GM21447 (cell line): ENCODE results near the gene LITAFD.
A peak's percentile ranks its signal among the peaks of the same experiment; 100 is the strongest.

Source experiments
- ATAC-seq: cut with Tn5 transposase; IDR thresholded peaks from one replicate; pipeline ENCODE4 v1.9.1; 2021; ENCODE audit not compliant: unreplicated experiment

Gene LITAFD

GRCh38 chr16:8919089-8919933 lies 37.2 kb downstream of the LITAFD start:
- no peak for ATAC-seq

GRCh38 chr16:8919934-8920462 lies 37.8 kb downstream of the LITAFD start:
- no peak for ATAC-seq

- ATAC-seq = no peak
Measured at GRCh38 chr16:8920645-8921346, 38.6 kb downstream of the LITAFD start.

- no peak for ATAC-seq
Measured at GRCh38 chr16:8921347-8921984, 39.3 kb downstream of the LITAFD start.

- no peak for ATAC-seq
Measured at GRCh38 chr16:8923199-8923598, 41.0 kb downstream of the LITAFD start.

GRCh38 chr16:8924214-8924613 lies 42.1 kb downstream of the LITAFD start:
- ATAC-seq = no peak

GRCh38 chr16:8925455-8925854 lies 43.3 kb downstream of the LITAFD start:
- ATAC-seq = no peak

- no peak for ATAC-seq
Measured at GRCh38 chr16:8926827-8927226, 44.7 kb downstream of the LITAFD start.

- no peak for ATAC-seq
Measured at GRCh38 chr16:8928467-8928957, 46.4 kb downstream of the LITAFD start.

GRCh38 chr16:8929086-8929748 lies 47.1 kb downstream of the LITAFD start:
- ATAC-seq = peak; percentile 36

GRCh38 chr16:8931859-8932258 lies 49.7 kb downstream of the LITAFD start:
- ATAC-seq = no peak

GRCh38 chr16:8934601-8935000 lies 52.5 kb downstream of the LITAFD start:
- no peak for ATAC-seq
